ENCODE results near the gene PUM2. TPM values are rescaled to one million over a fixed set of nuclear protein-coding genes. Genes with fewer than 3 reads are reported as not detected.

PUM2 gene
- polyA plus RNA-seq, 1 donor (not counting 4 experiments of a cell fraction or from before 2014, with no cell fraction given), result 47.5 TPM

DNA sequence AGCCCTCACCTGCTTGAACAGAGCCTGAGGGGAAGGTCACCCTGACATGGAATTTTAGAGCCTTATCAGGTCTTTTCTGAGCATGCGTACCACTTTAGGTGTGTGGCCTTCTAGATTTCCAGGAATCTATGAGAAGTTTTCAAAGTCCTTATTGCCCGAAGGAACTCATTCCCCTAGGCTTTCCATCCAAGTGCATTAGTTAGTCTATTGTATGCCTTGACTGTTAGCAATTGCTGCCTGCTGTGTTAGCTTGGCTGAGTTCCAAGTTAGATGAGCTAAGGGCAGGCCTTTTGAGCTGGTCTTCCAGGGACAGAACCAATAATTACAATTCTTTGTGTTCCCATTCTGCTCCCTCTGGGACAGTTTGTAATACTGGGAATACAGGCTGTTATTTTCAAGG is 30.8 kb upstream of the PUM2 start:
- Histone ChIP-seq H3K9me1 (ENCODE audit: control insufficient read depth, extremely low read depth, insufficient read depth, low read length) (peaks cover 2% of the 10 kb centered on the region), H3K4me3 (ENCODE audit: control insufficient read depth in 2 of 3, extremely low read depth in 1 of 3, insufficient read depth in 2 of 3, low read depth in 1 of 3, low read length in 3 of 3) (no peak overlapping the region), H3K4me2 (ENCODE audit: control insufficient read depth, extremely low read depth, insufficient read depth, low read depth, low read length) (no peak overlapping the region), H3K27ac (ENCODE audit: control insufficient read depth, insufficient read depth, low read length) (no peak overlapping the region), H3K36me3 (ENCODE audit: control insufficient read depth in 2 of 2, extremely low read depth in 1 of 2, insufficient read depth in 2 of 2, low read length in 2 of 2) (no peaks in the 10 kb centered on the region), H3K9me3 (ENCODE audit: control insufficient read depth, low read depth, low read length) (no peaks in the 10 kb centered on the region), H3K9ac (ENCODE audit: control insufficient read depth, extremely low read depth, insufficient read depth, low read length) (no peak overlapping the region), H3K27me3 (ENCODE audit: control insufficient read depth, extremely low read depth, insufficient read depth, low read length) (no peaks in the 10 kb centered on the region), H3K4me1 (ENCODE audit: control insufficient read depth, extremely low read depth, insufficient read depth, low read length) (peaks cover 3% of the 10 kb centered on the region), H3K79me2 (ENCODE audit: control insufficient read depth, insufficient read depth, low read length) (no peaks in the 10 kb centered on the region), H4K20me1 (ENCODE audit: control insufficient read depth, extremely low read depth, insufficient read depth, low read length) (no peaks in the 10 kb centered on the region), H2AFZ (ENCODE audit: control insufficient read depth, low read length) (no peak overlapping the region)
- TF ChIP-seq EZH2 (IDR thresholded peaks at IDR 0.05; ENCODE audit: low read length) (no peak), CTCF (optimal IDR thresholded peaks at IDR 0.05 in 1 of 3, IDR thresholded peaks at IDR 0.05 in 1 of 3, conservative IDR thresholded peaks at IDR 0.05 in 1 of 3; ENCODE audit: extremely low read depth in 1 of 3, insufficient read depth in 2 of 3, low read length in 3 of 3) (no peak)
- peak; percentile 39 for FAIRE-seq
- dilution Hi-C loops (cut with MboI; ENCODE audit: extremely low pct_ligation_motif_present, low sequenced_read_pairs), result no loop called here
- DNase-seq (ENCODE audit: low read depth, low spot score), result no peak

DNA sequence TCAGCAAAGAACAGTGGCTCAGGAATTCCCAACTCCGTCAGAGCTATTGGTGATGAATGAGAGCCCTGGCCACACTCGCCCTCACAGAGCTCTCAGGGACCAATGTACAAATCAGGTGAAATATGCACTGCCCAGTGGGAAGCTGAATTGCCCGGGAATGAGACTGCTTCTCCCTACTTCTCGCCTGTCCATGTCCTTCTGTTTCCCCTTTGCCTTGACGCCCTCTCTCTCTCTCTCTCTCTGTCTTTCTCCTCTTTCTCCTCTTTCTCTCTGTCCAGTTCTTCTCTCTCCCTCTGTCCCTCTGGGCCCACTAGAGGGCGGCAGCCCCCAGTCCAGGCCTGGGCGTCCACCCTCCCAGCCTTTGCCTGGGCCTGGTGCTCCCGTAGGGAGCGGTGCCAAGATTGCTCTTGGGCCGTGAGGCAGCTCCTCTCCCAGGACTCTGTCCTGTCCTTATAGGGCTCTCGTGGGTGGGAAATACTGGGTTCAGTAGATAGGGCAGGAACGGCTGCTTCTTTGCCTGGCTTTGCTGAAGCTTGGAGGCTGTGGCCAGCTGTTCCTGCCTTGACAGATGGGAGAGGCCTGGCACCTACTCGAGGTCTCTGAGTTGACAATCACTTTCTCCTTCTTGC is 28.4 kb upstream of the PUM2 start:
- H3K9me1 ChIP-seq (ENCODE audit: control insufficient read depth, extremely low read depth, insufficient read depth, low read length), result peaks cover 2% of the 10 kb centered on the region
- H3K27me3 ChIP-seq (ENCODE audit: control insufficient read depth, extremely low read depth, insufficient read depth, low read length), result no peaks in the 10 kb centered on the region
- H3K27ac ChIP-seq (ENCODE audit: control insufficient read depth, insufficient read depth, low read length), result no peak overlapping the region
- no peak for DNase-seq (ENCODE audit: low read depth, low spot score)
- peaks cover 3% of the 10 kb centered on the region for H3K4me1 ChIP-seq (ENCODE audit: control insufficient read depth, extremely low read depth, insufficient read depth, low read length)
- no peak overlapping the region for H3K9ac ChIP-seq (ENCODE audit: control insufficient read depth, extremely low read depth, insufficient read depth, low read length)
- no peaks in the 10 kb centered on the region for H3K36me3 ChIP-seq (ENCODE audit: control insufficient read depth in 2 of 2, extremely low read depth in 1 of 2, insufficient read depth in 2 of 2, low read length in 2 of 2)
- H4K20me1 ChIP-seq (ENCODE audit: control insufficient read depth, extremely low read depth, insufficient read depth, low read length), result no peaks in the 10 kb centered on the region
- H3K4me2 ChIP-seq (ENCODE audit: control insufficient read depth, extremely low read depth, insufficient read depth, low read depth, low read length), result no peak overlapping the region
- no peak for FAIRE-seq
- TF ChIP-seq EZH2 (IDR thresholded peaks at IDR 0.05; ENCODE audit: low read length) (no peak), CTCF (optimal IDR thresholded peaks at IDR 0.05 in 1 of 3, IDR thresholded peaks at IDR 0.05 in 1 of 3, conservative IDR thresholded peaks at IDR 0.05 in 1 of 3; ENCODE audit: extremely low read depth in 1 of 3, insufficient read depth in 2 of 3, low read length in 3 of 3) (peak; percentile 45 to 63 (median 47))
- no peaks in the 10 kb centered on the region for H3K79me2 ChIP-seq (ENCODE audit: control insufficient read depth, insufficient read depth, low read length)
- H2AFZ ChIP-seq (ENCODE audit: control insufficient read depth, low read length), result peak overlapping the region; percentile 27
- no peak overlapping the region for H3K4me3 ChIP-seq (ENCODE audit: control insufficient read depth in 2 of 3, extremely low read depth in 1 of 3, insufficient read depth in 2 of 3, low read depth in 1 of 3, low read length in 3 of 3)
- dilution Hi-C loops (cut with MboI; ENCODE audit: extremely low pct_ligation_motif_present, low sequenced_read_pairs), result no loop called here
- no peaks in the 10 kb centered on the region for H3K9me3 ChIP-seq (ENCODE audit: control insufficient read depth, low read depth, low read length)
